Epithelial cell of proximal tubule (primary cell): ENCODE data around the gene TMOD2. TPM values are rescaled to one million over a fixed set of nuclear protein-coding genes. Genes with fewer than 3 reads are reported as not detected.
"Not testable (repeated sequence)": the region's sequence is repeated elsewhere in the genome, so short reads cannot be mapped to it uniquely, and the experiment has no call there.

ENCODE experiments used
- DNase-seq: peaks from one replicate; pipeline ENCODE4 v3.0.0-alpha.2; 2011; ENCODE audit warnings: low read depth
- H3K4me3 ChIP-seq: 2 replicates; pipeline ENCODE4 v1.5.1; 2011; ENCODE audit warnings: low read depth, mild to moderate bottlenecking, low read length
- CTCF ChIP-seq: conservative IDR thresholded peaks from 2 replicates; pipeline ENCODE4 v1.5.1; 2012; ENCODE audit warnings: low read depth, mild to moderate bottlenecking, low read length
- total RNA-seq: library from RNA; depleted of rRNA; stranded (reverse); fragments of >200 nt; gene quantifications from 2 replicates; pipeline ENCODE4 v1.2.3, GENCODE V29; 2015

TMOD2 gene
- total RNA-seq, 1 donor from 2014 or later = 1.6 TPM

- no peak overlapping the region for H3K4me3 ChIP-seq
- DNase-seq = no peak
- TF ChIP-seq CTCF = no peak
These were observed 29.2 kb downstream of the TMOD2 start for GRCh38 chr15:51780636-51781035.

GRCh38 chr15:51781506-51781905, 30.1 kb downstream of the TMOD2 start:
- no peak for DNase-seq
- no peak overlapping the region for H3K4me3 ChIP-seq
- TF ChIP-seq CTCF = no peak

- no peak for DNase-seq
- no peak overlapping the region for H3K4me3 ChIP-seq
- TF ChIP-seq CTCF = peak; percentile 48
These were observed 31.0 kb downstream of the TMOD2 start for GRCh38 chr15:51782357-51782896.

GRCh38 chr15:51783967-51784366, 32.6 kb downstream of the TMOD2 start:
- DNase-seq = no peak
- no peak for TF ChIP-seq CTCF
- no peak overlapping the region for H3K4me3 ChIP-seq

GRCh38 chr15:51787130-51787529, 35.7 kb downstream of the TMOD2 start:
- not testable (repeated sequence) for DNase-seq, H3K4me3 ChIP-seq

GRCh38 chr15:51792474-51792873, 41.1 kb downstream of the TMOD2 start:
- not testable (repeated sequence) for H3K4me3 ChIP-seq, DNase-seq

- no peak for TF ChIP-seq CTCF
- no peak overlapping the region for H3K4me3 ChIP-seq
- DNase-seq = no peak
These were observed 42.3 kb downstream of the TMOD2 start for GRCh38 chr15:51793521-51794305.

GRCh38 chr15:51796847-51797401, 45.5 kb downstream of the TMOD2 start:
- no peak for TF ChIP-seq CTCF
- H3K4me3 ChIP-seq = no peak overlapping the region
- peak; percentile 15 for DNase-seq
